Measurements from ENCODE around the gene NAV2.

The NAV2 gene

GRCh38 chr11:20042811-20043341, 330.2 kb downstream of the NAV2 start:
- in situ Hi-C loops (cut with HindIII; ENCODE audit: low sequenced_read_pairs) = no loop called here

- in situ Hi-C loops (cut with HindIII; ENCODE audit: low sequenced_read_pairs) = no loop called here
These were observed 331.4 kb downstream of the NAV2 start for GRCh38 chr11:20043992-20044391.

- in situ Hi-C loops (cut with HindIII; ENCODE audit: low sequenced_read_pairs) = no loop called here
These were observed 332.6 kb downstream of the NAV2 start for GRCh38 chr11:20045098-20045688.

GRCh38 chr11:20046416-20046815, 333.8 kb downstream of the NAV2 start:
- in situ Hi-C loops (cut with HindIII; ENCODE audit: low sequenced_read_pairs) = no loop called here

- in situ Hi-C loops (cut with HindIII; ENCODE audit: low sequenced_read_pairs) = no loop called here
These were observed 334.6 kb downstream of the NAV2 start for GRCh38 chr11:20047006-20047768.

- in situ Hi-C loops (cut with HindIII; ENCODE audit: low sequenced_read_pairs) = no loop called here
These were observed 335.1 kb downstream of the NAV2 start for GRCh38 chr11:20047769-20048154.

GRCh38 chr11:20048246-20048645, 335.6 kb downstream of the NAV2 start:
- in situ Hi-C loops (cut with HindIII; ENCODE audit: low sequenced_read_pairs) = no loop called here

- in situ Hi-C loops (cut with HindIII; ENCODE audit: low sequenced_read_pairs) = no loop called here
These were observed 336.1 kb downstream of the NAV2 start for GRCh38 chr11:20048707-20049106.

- in situ Hi-C loops (cut with HindIII; ENCODE audit: low sequenced_read_pairs) = no loop called here
These were observed 336.6 kb downstream of the NAV2 start for GRCh38 chr11:20049231-20049630.

GRCh38 chr11:20050048-20050447, 337.4 kb downstream of the NAV2 start:
- in situ Hi-C loops (cut with HindIII; ENCODE audit: low sequenced_read_pairs) = no loop called here

GRCh38 chr11:20050551-20051333, 338.1 kb downstream of the NAV2 start:
- in situ Hi-C loops (cut with HindIII; ENCODE audit: low sequenced_read_pairs) = no loop called here

- in situ Hi-C loops (cut with HindIII; ENCODE audit: low sequenced_read_pairs) = no loop called here
These were observed 339.1 kb downstream of the NAV2 start for GRCh38 chr11:20051469-20052399.

GRCh38 chr11:20053572-20053971, 340.9 kb downstream of the NAV2 start:
- in situ Hi-C loops (cut with HindIII; ENCODE audit: low sequenced_read_pairs) = no loop called here

- in situ Hi-C loops (cut with HindIII; ENCODE audit: low sequenced_read_pairs) = no loop called here
These were observed 341.9 kb downstream of the NAV2 start for GRCh38 chr11:20054584-20054983.

GRCh38 chr11:20055312-20055711, 342.7 kb downstream of the NAV2 start:
- in situ Hi-C loops (cut with HindIII; ENCODE audit: low sequenced_read_pairs) = no loop called here

GRCh38 chr11:20056109-20056949, 343.7 kb downstream of the NAV2 start:
- in situ Hi-C loops (cut with HindIII; ENCODE audit: low sequenced_read_pairs) = no loop called here

- in situ Hi-C loops (cut with HindIII; ENCODE audit: low sequenced_read_pairs) = no loop called here
These were observed 344.6 kb downstream of the NAV2 start for GRCh38 chr11:20056950-20057943.

GRCh38 chr11:20058749-20059458, 346.3 kb downstream of the NAV2 start:
- in situ Hi-C loops (cut with HindIII; ENCODE audit: low sequenced_read_pairs) = no loop called here
